GM18498 (cell line): ENCODE results near the gene GPR39.

ENCODE experiments used
- ATAC-seq: cut with Tn5 transposase; IDR thresholded peaks from one replicate; pipeline ENCODE4 v1.9.1; 2021; ENCODE audit warnings: mild to moderate bottlenecking, moderate library complexity; ENCODE audit not compliant: unreplicated experiment

Gene GPR39

GRCh38 chr2:132441051-132441450, 24.4 kb downstream of the GPR39 start:
- ATAC-seq: no peak

- no peak for ATAC-seq
Observed at GRCh38 chr2:132442278-132442677, 25.7 kb downstream of the GPR39 start.

GRCh38 chr2:132443106-132443505, 26.5 kb downstream of the GPR39 start:
- no peak for ATAC-seq

- no peak for ATAC-seq
Observed at GRCh38 chr2:132446444-132446843, 29.8 kb downstream of the GPR39 start.

GRCh38 chr2:132448331-132448730, 31.7 kb downstream of the GPR39 start:
- ATAC-seq: no peak

- no peak for ATAC-seq
Observed at GRCh38 chr2:132448771-132449170, 32.2 kb downstream of the GPR39 start.

GRCh38 chr2:132449868-132450267, 33.3 kb downstream of the GPR39 start:
- no peak for ATAC-seq

- ATAC-seq: no peak
Observed at GRCh38 chr2:132460781-132461180, 44.2 kb downstream of the GPR39 start.

GRCh38 chr2:132462236-132462635, 45.6 kb downstream of the GPR39 start:
- no peak for ATAC-seq

GRCh38 chr2:132463719-132464118, 47.1 kb downstream of the GPR39 start:
- no peak for ATAC-seq

- ATAC-seq: no peak
Observed at GRCh38 chr2:132465917-132466316, 49.3 kb downstream of the GPR39 start.

- no peak for ATAC-seq
Observed at GRCh38 chr2:132466428-132467028, 49.9 kb downstream of the GPR39 start.

GRCh38 chr2:132468821-132469675, 52.4 kb downstream of the GPR39 start:
- no peak for ATAC-seq

- no peak for ATAC-seq
Observed at GRCh38 chr2:132470746-132471145, 54.1 kb downstream of the GPR39 start.

GRCh38 chr2:132473174-132473883, 56.7 kb downstream of the GPR39 start:
- ATAC-seq: no peak

- ATAC-seq: no peak
Observed at GRCh38 chr2:132475615-132476014, 59.0 kb downstream of the GPR39 start.

GRCh38 chr2:132477436-132477835, 60.8 kb downstream of the GPR39 start:
- no peak for ATAC-seq

- ATAC-seq: no peak
Observed at GRCh38 chr2:132477962-132478361, 61.4 kb downstream of the GPR39 start.

GRCh38 chr2:132478461-132479105, 62.0 kb downstream of the GPR39 start:
- ATAC-seq: no peak

- no peak for ATAC-seq
Observed at GRCh38 chr2:132479155-132479554, 62.5 kb downstream of the GPR39 start.

- no peak for ATAC-seq
Observed at GRCh38 chr2:132482821-132483220, 66.2 kb downstream of the GPR39 start.
